NB4 (cell line): Measurements from ENCODE around the gene SHH.

Experiments used
- CTCF ChIP-seq: IDR thresholded peaks from one replicate; pipeline ENCODE4 v1.5.1; 2012; ENCODE audit warnings: low read depth, low read length
- POLR2A ChIP-seq: IDR thresholded peaks from 2 replicates; pipeline ENCODE4 v1.6.1; 2011; ENCODE audit warnings: mild to moderate bottlenecking; ENCODE audit not compliant: insufficient read length; ENCODE audit errors: extremely low read depth
- TF ChIP-seq, protein P1 (sequence below): IDR thresholded peaks from 2 replicates; pipeline ENCODE4 v1.6.1; 2011; ENCODE audit warnings: low read depth, low read length

- TF ChIP-seq CTCF (no peak), POLR2A (no peak)
- TF ChIP-seq, protein P1, sequence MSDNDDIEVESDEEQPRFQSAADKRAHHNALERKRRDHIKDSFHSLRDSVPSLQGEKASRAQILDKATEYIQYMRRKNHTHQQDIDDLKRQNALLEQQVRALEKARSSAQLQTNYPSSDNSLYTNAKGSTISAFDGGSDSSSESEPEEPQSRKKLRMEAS, result no peak
These were observed 47.8 kb downstream of the SHH start for GRCh38 chr7:155764438-155764793.
